ENCODE measurements around the gene SAV1.

Gene SAV1

DNA sequence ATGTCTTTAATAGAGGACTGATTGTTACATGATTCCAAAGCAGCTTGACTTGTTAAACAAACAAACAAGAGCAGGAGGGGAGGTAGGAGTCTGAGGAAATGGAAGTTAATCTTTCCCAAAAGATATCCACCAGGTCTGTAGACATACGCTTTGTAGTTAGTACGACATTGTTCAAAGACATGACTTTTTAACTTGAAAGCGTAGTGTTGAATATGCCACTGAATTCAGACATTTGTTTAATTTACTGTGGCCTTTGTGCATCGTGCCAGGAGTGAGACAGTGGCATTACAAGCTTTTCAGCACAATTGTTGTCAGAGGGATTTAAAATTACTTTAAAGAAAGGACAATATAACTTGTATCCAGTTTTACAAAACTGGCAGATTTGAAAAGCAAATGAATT, 53.0 kb downstream of the SAV1 start:
- Histone ChIP-seq H3K36me3 (no peaks in the 10 kb centered on the region), H3K9me3 (no peaks in the 10 kb centered on the region), H3K27me3 (no peaks in the 10 kb centered on the region), H3K27ac (no peak overlapping the region), H3K4me3 (ENCODE audit: low read depth in 1 of 2, low read length in 1 of 2) (no peak overlapping the region), H3K4me1 (ENCODE audit: control insufficient read depth in 1 of 2, insufficient read depth in 1 of 2, low read depth in 1 of 2, low read length in 1 of 2) (no peaks in the 10 kb centered on the region)
- TF ChIP-seq, protein P1, sequence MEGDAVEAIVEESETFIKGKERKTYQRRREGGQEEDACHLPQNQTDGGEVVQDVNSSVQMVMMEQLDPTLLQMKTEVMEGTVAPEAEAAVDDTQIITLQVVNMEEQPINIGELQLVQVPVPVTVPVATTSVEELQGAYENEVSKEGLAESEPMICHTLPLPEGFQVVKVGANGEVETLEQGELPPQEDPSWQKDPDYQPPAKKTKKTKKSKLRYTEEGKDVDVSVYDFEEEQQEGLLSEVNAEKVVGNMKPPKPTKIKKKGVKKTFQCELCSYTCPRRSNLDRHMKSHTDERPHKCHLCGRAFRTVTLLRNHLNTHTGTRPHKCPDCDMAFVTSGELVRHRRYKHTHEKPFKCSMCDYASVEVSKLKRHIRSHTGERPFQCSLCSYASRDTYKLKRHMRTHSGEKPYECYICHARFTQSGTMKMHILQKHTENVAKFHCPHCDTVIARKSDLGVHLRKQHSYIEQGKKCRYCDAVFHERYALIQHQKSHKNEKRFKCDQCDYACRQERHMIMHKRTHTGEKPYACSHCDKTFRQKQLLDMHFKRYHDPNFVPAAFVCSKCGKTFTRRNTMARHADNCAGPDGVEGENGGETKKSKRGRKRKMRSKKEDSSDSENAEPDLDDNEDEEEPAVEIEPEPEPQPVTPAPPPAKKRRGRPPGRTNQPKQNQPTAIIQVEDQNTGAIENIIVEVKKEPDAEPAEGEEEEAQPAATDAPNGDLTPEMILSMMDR (IDR thresholded peaks at IDR 0.05), result no peak

DNA sequence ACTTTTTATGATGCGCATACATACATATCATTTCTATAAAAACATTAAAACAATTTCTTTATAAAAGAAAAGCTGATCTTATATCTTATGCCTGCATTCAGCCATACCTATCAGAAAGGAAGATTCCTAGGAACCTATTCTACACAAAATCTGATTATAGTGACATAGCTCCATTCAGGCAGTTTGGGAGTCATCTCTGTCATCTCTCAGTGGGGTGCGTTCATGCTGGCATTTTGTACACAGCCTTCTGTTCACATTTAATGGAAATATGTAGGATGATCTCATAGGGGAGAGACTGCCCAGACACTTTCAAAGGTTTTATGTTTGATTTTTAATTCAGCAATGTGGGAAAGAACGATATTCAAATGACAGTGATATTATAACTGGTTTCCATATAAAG, 55.3 kb downstream of the SAV1 start:
- H3K27ac ChIP-seq, result no peak overlapping the region
- no peaks in the 10 kb centered on the region for H3K9me3 ChIP-seq
- H3K36me3 ChIP-seq, result no peaks in the 10 kb centered on the region
- no peaks in the 10 kb centered on the region for H3K27me3 ChIP-seq
- TF ChIP-seq, protein P1 (IDR thresholded peaks at IDR 0.05), result no peak
- no peaks in the 10 kb centered on the region for H3K4me1 ChIP-seq (ENCODE audit: control insufficient read depth in 1 of 2, insufficient read depth in 1 of 2, low read depth in 1 of 2, low read length in 1 of 2)
- H3K4me3 ChIP-seq (ENCODE audit: low read depth in 1 of 2, low read length in 1 of 2), result no peak overlapping the region

DNA sequence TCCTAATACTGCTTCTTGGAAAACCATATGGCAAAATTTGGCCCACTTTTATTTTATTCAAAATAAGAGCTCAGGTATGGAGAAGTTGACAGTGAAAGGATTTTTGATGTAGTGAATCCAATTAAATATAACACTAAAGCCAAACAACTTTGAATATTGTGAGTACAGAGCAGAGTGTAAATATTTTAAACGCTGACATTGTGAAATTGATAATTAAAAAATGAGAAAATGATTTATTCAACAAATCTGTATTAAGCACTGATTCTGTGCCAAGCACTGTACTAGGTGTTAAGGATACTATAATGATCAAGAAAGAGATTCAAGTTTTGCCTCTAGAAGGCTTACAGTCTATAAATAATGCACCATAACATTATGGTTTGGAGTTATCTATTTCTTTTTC, 57.6 kb downstream of the SAV1 start:
- Histone ChIP-seq H3K36me3 (no peaks in the 10 kb centered on the region), H3K4me1 (ENCODE audit: control insufficient read depth in 1 of 2, insufficient read depth in 1 of 2, low read depth in 1 of 2, low read length in 1 of 2) (no peaks in the 10 kb centered on the region), H3K27ac (no peak overlapping the region), H3K27me3 (no peaks in the 10 kb centered on the region), H3K9me3 (no peaks in the 10 kb centered on the region), H3K4me3 (ENCODE audit: low read depth in 1 of 2, low read length in 1 of 2) (no peak overlapping the region)
- TF ChIP-seq, protein P1 (IDR thresholded peaks at IDR 0.05), result no peak

GRCh38 chr14:50608302-50608851, 59.7 kb downstream of the SAV1 start:
- Histone ChIP-seq H3K9me3 (no peaks in the 10 kb centered on the region), H3K27ac (no peak overlapping the region), H3K27me3 (no peaks in the 10 kb centered on the region), H3K36me3 (no peaks in the 10 kb centered on the region), H3K4me3 (ENCODE audit: low read depth in 1 of 2, low read length in 1 of 2) (no peak overlapping the region), H3K4me1 (ENCODE audit: control insufficient read depth in 1 of 2, insufficient read depth in 1 of 2, low read depth in 1 of 2, low read length in 1 of 2) (no peaks in the 10 kb centered on the region)
- TF ChIP-seq, protein P1 (IDR thresholded peaks at IDR 0.05), result no peak

DNA sequence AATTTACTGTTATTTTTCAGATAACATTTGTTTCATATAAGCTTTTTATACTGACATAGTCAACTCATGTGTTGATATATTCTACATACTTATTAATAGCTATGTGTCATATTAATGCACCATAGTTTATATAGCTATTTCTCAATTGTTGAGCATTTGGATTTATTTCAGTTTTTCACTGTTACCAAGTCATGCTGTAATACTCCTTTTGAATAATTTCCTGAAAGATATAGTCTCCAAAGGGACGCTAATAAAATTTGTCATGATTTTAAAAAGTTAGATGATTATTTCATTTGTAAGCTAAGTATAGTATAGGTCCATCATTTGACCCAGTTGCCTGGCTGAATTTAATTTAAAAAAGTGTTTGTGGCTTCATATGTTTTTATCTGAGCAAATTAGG, 60.3 kb downstream of the SAV1 start:
- no peaks in the 10 kb centered on the region for H3K4me1 ChIP-seq (ENCODE audit: control insufficient read depth in 1 of 2, insufficient read depth in 1 of 2, low read depth in 1 of 2, low read length in 1 of 2)
- H3K27ac ChIP-seq, result no peak overlapping the region
- TF ChIP-seq, protein P1 (IDR thresholded peaks at IDR 0.05), result no peak
- no peaks in the 10 kb centered on the region for H3K9me3 ChIP-seq
- H3K27me3 ChIP-seq, result no peaks in the 10 kb centered on the region
- no peaks in the 10 kb centered on the region for H3K36me3 ChIP-seq
- no peak overlapping the region for H3K4me3 ChIP-seq (ENCODE audit: low read depth in 1 of 2, low read length in 1 of 2)

DNA sequence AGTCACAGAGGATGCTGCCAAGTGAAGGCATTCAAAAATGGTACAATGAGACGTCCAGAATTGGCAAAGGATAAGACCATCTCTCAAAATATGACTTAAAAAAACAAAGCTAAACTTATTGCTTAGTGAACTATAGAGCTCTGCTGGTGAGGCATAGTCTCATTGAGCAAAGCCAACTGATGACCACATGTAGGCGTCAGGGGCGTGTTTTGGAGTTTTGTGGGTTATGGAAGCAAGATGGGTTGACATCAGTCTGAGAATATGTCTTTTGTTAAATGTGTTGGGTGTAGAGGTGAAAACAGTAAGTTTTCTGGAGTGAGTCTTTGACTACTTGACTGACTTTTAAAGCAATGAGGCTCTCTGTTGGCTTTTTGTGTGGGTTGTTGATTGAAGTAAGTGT, 60.9 kb downstream of the SAV1 start:
- no peaks in the 10 kb centered on the region for H3K4me1 ChIP-seq (ENCODE audit: control insufficient read depth in 1 of 2, insufficient read depth in 1 of 2, low read depth in 1 of 2, low read length in 1 of 2)
- no peaks in the 10 kb centered on the region for H3K36me3 ChIP-seq
- no peaks in the 10 kb centered on the region for H3K9me3 ChIP-seq
- no peak overlapping the region for H3K27ac ChIP-seq
- no peak overlapping the region for H3K4me3 ChIP-seq (ENCODE audit: low read depth in 1 of 2, low read length in 1 of 2)
- no peaks in the 10 kb centered on the region for H3K27me3 ChIP-seq
- TF ChIP-seq, protein P1 (IDR thresholded peaks at IDR 0.05), result no peak
